Adrenal gland (tissue), 19 donors: ENCODE data around the gene SP4. TPM values are rescaled to one million over a fixed set of nuclear protein-coding genes. Genes with fewer than 3 reads are reported as not detected.

Experiments
- DNase-seq, 7 donors: peaks; one replicate each; pipeline ENCODE4 v3.0.0-alpha.2; 2019 to 2020
- H3K27ac ChIP-seq, 5 donors: fragments of 200-600 bp; sonication (generic) in 4 of 5; 1 replicate in 3 of 5; 2 replicates in 2 of 5; pipeline versions ENCODE4 v1.5.1 to v1.8.0; 2016 to 2020; ENCODE audit warnings: mild to moderate bottlenecking in 1 of 5
- H3K27me3 ChIP-seq: fragments of 200-600 bp; 2 replicates; pipeline ENCODE4 v1.8.0; 2021
- H3K36me3 ChIP-seq, 2 donors: fragments of 200-600 bp; replicated peaks in 1 of 2; 1 replicate in 1 of 2; 2 replicates in 1 of 2; pipeline versions ENCODE4 v1.5.1 to v1.8.0; 2018 to 2022
- H3K4me1 ChIP-seq, 2 donors: fragments of 200-600 bp; replicated peaks in 1 of 2; 1 replicate in 1 of 2; 2 replicates in 1 of 2; pipeline versions ENCODE4 v1.5.1 to v1.8.0; 2018 to 2021
- H3K4me3 ChIP-seq, 4 donors: fragments of 200-600 bp; sonication (generic) in 3 of 4; one replicate each; pipeline ENCODE4 v1.5.1; 2016 to 2018
- H3K9me3 ChIP-seq, 3 donors: fragments of 200-600 bp; sonication (generic) in 1 of 3; replicated peaks in 1 of 3; 1 replicate in 2 of 3; 2 replicates in 1 of 3; pipeline versions ENCODE4 v1.5.1 to v1.8.0; 2016 to 2021
- CTCF ChIP-seq, 6 experiments: fragments of 450-650 bp in 4 of 6; fragments of 200-600 bp in 2 of 6; sonication (generic) in 1 of 6; IDR thresholded peaks; 1 replicate in 5 of 6; 2 replicates in 1 of 6; pipeline versions ENCODE4 v1.5.1 to v1.8.0; 2016 to 2021; ENCODE audit warnings: antibody characterized with exemption in 6 of 6, mild to moderate bottlenecking in 2 of 6, moderate library complexity in 1 of 6
- POLR2A ChIP-seq, 2 donors: fragments of 450-650 bp; IDR thresholded peaks; one replicate each; pipeline ENCODE4 v1.6.1; 2017; ENCODE audit warnings: antibody characterized with exemption in 2 of 2, mild to moderate bottlenecking in 2 of 2, moderate library complexity in 1 of 2
- WGBS, 4 donors: extraction: QIAGEN DNeasy Blood & Tissue Kit in 2 of 4; methylation state at CpG; one replicate each; pipeline versions ENCODE4 v1.1.5 to v1.1.7; 2013 to 2017; 5-methylcytosine and 5-hydroxymethylcytosine counted together
- intact Hi-C, 2 donors: fragments of 100-400 bp; cut with DNase I; formaldehyde crosslinking; loops; one replicate each; pipeline versions ENCODE4 v1.14.1 to v1.15.0; 2022 to 2023
- long read RNA-seq, 10 donors: library from polyadenylated mRNA in 3 of 10; unstranded in 2 of 10; stranded (forward) in 1 of 10; transcript quantifications; one replicate each; pipeline ENCODE4 v2.0.0 and lab custom pipeline, GENCODE V29; 2021 to 2026
- polyA plus RNA-seq, 3 donors: library from polyadenylated mRNA; stranded (reverse); fragments of 200-250 nt in 2 of 3; fragments of 350-450 nt in 1 of 3; fragmentation: Illumina TruSeq in 1 of 3; extraction: RNeasy Lipid Tissue Mini Kit (QIAGEN cat#74804) in 1 of 3; gene quantifications; one replicate each; pipeline ENCODE4 v1.2.3, GENCODE V29; 2013 to 2014
- total RNA-seq, 9 donors: library from RNA; depleted of rRNA in 4 of 9; stranded (reverse); fragments of >200 nt in 4 of 9; fragments of 120-200 nt in 1 of 9; fragmentation: NEBNext Ultra II Directional in 1 of 9; extraction: Animal tissue kit (Norgen Biotek cat#: 25700) in 1 of 9; gene quantifications; one replicate each; pipeline versions ENCODE4 v1.1.0 to v1.2.4, GENCODE V29; 2013 to 2023
- donor health status: healthy with polysubstance abuse.
- donor health status: Bipolar disorder and iron deficiency.
- donor health status: DM: yes; HTN: yes; CAD: no.
- donor health status: DM: no; HTN: no; CAD: no.
- donor health status: DM: no; HTN: no; CAD: no.
- donor health status: DM: yes; HTN: yes; CAD: no.

SP4 gene
- total RNA-seq (10 to 100 TPM in 1 of 9 donors, 1 to 10 TPM in 8; 3.3 to 11.2 (median 6.6) TPM), polyA plus RNA-seq (1 to 10 TPM; 1.8 to 4.0 (median 2.0) TPM)
- long read RNA-seq, donor 1, partial matches to known transcripts = 0 of 1 reads
- long read RNA-seq, donor 1, other reads (novel, unspliced or antisense) = 0 of 1 reads
- long read RNA-seq, donor 2 = 0 reads
- long read RNA-seq, donor 3 = 0 reads
- long read RNA-seq, donor 4 = 0 reads
- long read RNA-seq, donor 5, full-length matches to known transcripts = 1 of 1 reads
- long read RNA-seq, donor 5, partial matches to known transcripts = 0 of 1 reads
- long read RNA-seq, donor 5, other reads (novel, unspliced or antisense) = 0 of 1 reads
- long read RNA-seq, donor 6, full-length matches to known transcripts = 1 of 1 reads
- long read RNA-seq, donor 6, partial matches to known transcripts = 0 of 1 reads
- long read RNA-seq, donor 6, other reads (novel, unspliced or antisense) = 0 of 1 reads
- long read RNA-seq, donor 7 = 0 reads
- long read RNA-seq, donor 8 = 0 reads
- long read RNA-seq, donor 9, full-length matches to known transcripts = 1 of 1 reads
- long read RNA-seq, donor 9, partial matches to known transcripts = 0 of 1 reads
- long read RNA-seq, donor 9, other reads (novel, unspliced or antisense) = 0 of 1 reads
- long read RNA-seq, donor 10 = 0 reads

GRCh38 chr7:21427871-21428658, at the start of gene SP4:
SP4 (plus strand) TSS chr7:21428083; CDS start chr7:21428252, 169 bp downstream.
- intact Hi-C loops = no loop called here
- peak; percentile 56 to 70 for TF ChIP-seq POLR2A (IDR thresholded peaks at IDR 0.05)
- peak in 1 of 6 experiments; percentile 23 for TF ChIP-seq CTCF (IDR thresholded peaks at IDR 0.05)

GRCh38 chr7:21383227-21384220, 44.4 kb upstream of the SP4 start:
- intact Hi-C loops = no loop called here
- Histone ChIP-seq H3K27me3 (no peaks in the 10 kb centered on the region), H3K4me3 (no peak overlapping the region), H3K4me1 (no peaks in the 10 kb centered on the region), H3K9me3 (no peaks in the 10 kb centered on the region), H3K27ac (no peak overlapping the region), H3K36me3 (no peaks in the 10 kb centered on the region)
- DNase-seq = no peak
- 35 to 59% (median 50%) methylated on average over 2 of the region's 2 CpGs for WGBS, 4 donors
- no peak for TF ChIP-seq CTCF (IDR thresholded peaks at IDR 0.05)
- no peak for TF ChIP-seq POLR2A (IDR thresholded peaks at IDR 0.05)

More at GRCh38 chr7:21427871-21428658, at the start of gene SP4:
- H3K27ac ChIP-seq = peak within 1 kb of the TSS; percentile 95 to 100 (median 96)
- no peaks in the 10 kb centered on the region for H3K9me3 ChIP-seq
- H3K4me1 ChIP-seq = peaks cover 0 to 29% of the 10 kb centered on the region in 2 donors
- H3K27me3 ChIP-seq = no peaks in the 10 kb centered on the region
- DNase-seq = peak; percentile 95 to 97 (median 96)
- H3K36me3 ChIP-seq = no peaks in the 10 kb centered on the region
- 0 to 1% (median 1%) methylated on average over 29 to 63 of the region's 63 CpGs for WGBS, 4 donors
- peak within 1 kb of the TSS; percentile 62 to 93 (median 75) for H3K4me3 ChIP-seq

GRCh38 chr7:21393937-21394336, 33.9 kb upstream of the SP4 start:
- WGBS, 4 donors = 31 to 39% (median 37%) methylated on average over 2 of the region's 2 CpGs
- intact Hi-C loops = no loop called here
- no peaks in the 10 kb centered on the region for H3K36me3 ChIP-seq

More at GRCh38 chr7:21393937-21394336, 33.9 kb upstream of the SP4 start:
- Histone ChIP-seq H3K27me3 (no peaks in the 10 kb centered on the region), H3K27ac (no peak overlapping the region), H3K4me1 (no peaks in the 10 kb centered on the region), H3K4me3 (no peak overlapping the region), H3K9me3 (no peaks in the 10 kb centered on the region)
- no peak for DNase-seq
- TF ChIP-seq POLR2A (IDR thresholded peaks at IDR 0.05) (no peak), CTCF (IDR thresholded peaks at IDR 0.05) (no peak)
